HPDE6-E6E7 (cell line): ENCODE results near the gene IFFO2.

ENCODE experiments used
- DNase-seq: peaks from one replicate; pipeline ENCODE4 v3.0.0; 2011; ENCODE audit warnings: missing footprints; ENCODE audit errors: extremely low spot score

Gene IFFO2

DNA sequence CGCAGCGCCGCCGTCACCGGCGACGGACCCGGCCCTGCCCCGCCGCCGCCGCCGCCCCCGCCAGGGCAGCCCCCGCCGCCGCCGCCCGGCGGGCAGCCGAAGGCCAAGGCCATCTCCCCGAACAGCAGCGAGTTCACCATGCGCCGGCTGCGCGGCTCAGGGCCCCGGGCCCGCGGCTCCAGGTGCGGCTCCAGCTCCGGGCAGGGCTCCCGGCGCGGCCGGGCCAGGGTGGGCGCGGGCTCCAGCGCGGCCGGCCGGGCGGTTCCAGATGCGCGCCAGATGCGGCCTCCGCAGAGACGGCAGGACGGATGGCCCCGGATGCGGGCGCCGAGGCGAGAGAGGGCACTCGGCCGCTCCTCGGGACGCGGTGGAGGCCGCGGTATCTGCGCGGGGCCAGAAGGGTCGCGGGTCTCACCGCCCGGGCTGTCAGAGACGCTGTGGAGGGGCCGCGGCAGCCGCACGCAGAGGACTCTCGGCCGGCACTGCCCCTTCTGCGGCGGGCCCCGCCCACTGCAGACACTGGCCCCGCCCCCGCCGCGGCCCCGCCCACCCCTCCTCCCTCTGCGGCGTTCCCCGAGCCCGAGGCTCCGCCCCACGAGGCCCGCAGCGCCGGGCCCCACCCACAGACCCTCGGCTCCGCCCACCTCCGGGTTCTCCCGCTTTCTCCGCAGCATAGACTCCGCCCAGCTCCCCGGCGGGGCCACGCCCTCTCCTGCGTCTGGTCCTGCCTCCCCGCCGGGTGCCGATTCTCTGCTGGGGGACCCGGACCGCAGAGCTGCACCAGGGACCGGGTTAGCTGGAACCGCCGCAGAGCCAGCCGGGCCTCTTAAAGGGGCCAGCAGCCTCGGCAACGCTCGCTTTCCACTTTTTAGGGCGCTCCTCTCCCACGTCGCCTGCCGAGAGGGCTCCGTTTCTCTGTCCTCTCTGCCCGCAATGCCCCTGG is at the start of gene IFFO2:
TSS of gene IFFO2 (minus strand) at position 484 of the 943 bp plus-strand sequence. CDS start at position 140, 344 bp downstream.
- DNase-seq = peak; percentile 96

DNA sequence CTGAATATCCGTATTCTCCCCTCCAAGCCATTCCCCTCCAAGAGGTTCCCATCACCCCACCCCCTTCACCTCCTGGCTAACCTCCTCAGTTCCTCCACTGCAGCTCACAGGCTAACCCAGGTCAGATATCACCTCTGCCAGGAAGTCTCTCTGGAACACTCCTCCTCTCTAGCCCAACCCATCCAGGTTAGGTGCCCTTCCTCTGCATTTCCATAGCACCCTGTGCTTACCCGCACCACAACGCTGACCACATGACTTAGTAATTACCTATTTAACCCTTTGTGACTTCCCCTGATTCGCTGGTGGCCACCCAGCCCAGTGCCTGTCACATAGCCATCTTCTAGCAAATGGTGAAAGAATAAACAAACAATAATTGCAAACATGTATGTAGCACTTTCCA is 49.5 kb upstream of the IFFO2 start:
- DNase-seq = no peak

DNA sequence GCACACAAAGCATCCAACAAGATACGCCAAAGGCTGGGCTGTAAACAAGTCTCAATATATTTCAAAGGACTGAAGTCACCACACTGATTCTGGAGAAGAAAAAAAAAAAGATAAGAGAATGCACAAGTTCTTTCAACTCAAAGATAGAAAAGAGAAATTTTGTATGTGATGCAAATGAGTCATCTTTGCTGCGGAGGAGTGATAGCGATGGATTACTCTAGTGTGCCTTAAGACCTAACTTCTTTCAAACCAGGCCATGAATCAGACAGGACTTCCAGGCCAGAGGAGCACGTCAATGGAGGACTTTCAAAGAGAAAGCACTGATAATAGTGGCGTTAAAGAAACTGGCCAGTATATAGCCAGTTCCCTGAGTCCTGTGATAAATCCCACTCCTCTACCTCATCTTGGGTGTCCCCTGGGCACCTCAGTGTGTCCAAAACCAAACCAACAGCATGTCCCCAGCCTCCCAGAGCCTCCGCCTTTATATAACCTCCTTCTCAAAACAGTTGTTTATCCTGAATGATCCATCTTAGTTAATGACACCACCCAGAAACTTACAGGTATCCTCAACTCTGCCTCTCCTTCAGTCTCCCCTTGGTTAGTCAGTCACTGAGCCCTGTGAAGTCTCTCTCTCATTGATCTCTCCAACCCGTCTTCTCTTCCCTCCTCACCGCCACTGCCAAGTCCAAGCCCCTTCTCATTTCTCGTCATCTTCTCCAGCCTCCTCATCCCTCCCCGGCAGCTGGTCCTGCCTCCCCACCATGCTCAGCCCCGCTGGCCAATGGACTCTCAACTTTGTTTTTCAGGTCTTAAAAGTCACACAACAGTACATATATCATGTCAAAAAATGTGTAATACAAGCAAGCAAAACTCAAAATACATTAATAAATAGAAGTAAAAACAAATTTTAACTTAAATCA is 47.2 kb upstream of the IFFO2 start:
- DNase-seq = no peak

DNA sequence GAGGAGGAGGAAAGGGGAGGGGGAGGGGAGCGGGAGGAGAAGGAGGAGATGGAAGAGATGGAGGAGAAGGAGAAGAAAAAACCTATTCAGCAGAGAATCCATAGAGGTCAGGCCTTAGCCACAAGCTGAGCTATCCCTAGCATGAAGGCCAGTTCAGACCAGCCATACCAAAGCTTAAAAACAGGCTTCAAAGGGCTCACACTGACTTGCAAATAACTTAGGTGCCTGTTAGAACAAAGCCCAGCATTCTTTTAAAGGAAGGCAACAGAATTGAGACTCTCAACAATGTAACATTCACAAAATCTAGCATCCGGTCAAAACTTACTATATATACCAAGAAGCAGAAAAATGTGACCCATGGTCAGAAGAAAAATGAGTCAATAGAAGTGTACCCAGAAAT is 43.6 kb upstream of the IFFO2 start:
- no peak for DNase-seq

DNA sequence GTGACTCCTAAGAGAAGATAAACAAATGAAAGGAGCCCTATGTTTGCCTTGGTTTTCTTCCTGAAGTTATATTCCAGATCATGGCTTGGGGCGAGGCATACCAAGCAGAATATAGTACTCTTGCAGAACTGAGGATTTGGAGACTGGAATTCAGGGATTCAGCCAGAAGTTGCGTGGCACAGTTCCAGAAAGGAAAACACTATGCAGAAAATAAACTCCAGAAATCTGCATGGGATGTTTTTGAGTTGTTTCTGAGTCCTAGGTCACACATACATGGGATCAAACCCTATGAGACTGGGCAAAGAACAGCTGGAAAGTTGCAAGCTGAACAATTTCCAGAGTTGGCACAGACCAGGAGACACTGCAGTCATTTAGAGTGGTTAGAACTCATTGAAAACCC is 42.9 kb upstream of the IFFO2 start:
- DNase-seq = no peak

DNA sequence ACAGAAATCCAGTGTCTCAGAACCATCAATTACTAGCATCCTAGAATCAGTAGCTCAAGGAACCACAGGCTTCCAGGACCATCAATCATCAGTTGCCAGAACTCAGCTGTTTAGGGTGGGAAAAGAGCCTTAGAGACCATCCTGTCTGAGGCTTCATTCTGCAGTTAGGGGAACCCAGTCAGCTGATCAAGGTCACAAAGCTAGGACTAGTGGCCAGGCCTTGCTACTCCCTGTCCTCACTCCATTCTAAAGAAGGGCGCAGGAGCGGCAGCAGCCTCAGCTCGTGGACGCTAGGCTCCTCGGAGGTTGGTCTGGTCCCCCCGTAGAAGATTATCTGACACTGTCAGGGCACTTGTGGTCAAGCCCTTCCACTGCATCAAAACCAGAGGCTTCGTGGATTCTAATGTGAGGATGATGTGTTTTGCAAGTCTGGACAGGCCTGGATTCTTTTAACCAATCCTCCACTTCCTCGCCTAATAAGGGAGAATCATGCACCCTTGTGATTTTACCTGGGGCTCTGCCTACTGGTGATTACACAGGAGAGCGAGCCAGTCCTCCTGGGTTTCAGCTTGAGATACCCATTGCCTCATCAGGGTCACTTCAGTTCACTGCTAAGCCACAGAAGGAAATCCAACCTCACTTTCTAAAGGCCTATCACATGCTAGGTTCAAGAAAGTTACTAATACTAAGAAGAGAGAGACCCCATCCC is 41.7 kb upstream of the IFFO2 start:
- peak; percentile 87 for DNase-seq

DNA sequence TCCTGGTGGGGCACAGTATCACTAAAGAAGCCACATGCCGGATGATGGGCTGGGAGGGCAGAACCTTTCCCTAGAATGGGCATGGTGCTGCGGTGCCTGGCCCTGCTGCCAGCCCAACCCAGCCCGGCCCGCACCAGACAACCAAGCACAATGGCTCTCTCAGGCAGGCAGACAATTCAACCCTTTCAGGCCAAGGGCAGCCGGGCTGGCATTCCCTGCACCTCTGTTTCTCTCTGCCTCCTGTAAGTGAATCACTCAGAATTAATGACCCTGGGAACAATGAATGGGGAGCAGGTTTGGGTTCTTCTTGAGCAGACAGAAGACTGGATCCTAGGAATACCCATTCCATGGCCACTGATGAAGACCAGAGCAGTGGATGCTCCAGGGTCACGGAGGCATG is 41.0 kb upstream of the IFFO2 start:
- no peak for DNase-seq

DNA sequence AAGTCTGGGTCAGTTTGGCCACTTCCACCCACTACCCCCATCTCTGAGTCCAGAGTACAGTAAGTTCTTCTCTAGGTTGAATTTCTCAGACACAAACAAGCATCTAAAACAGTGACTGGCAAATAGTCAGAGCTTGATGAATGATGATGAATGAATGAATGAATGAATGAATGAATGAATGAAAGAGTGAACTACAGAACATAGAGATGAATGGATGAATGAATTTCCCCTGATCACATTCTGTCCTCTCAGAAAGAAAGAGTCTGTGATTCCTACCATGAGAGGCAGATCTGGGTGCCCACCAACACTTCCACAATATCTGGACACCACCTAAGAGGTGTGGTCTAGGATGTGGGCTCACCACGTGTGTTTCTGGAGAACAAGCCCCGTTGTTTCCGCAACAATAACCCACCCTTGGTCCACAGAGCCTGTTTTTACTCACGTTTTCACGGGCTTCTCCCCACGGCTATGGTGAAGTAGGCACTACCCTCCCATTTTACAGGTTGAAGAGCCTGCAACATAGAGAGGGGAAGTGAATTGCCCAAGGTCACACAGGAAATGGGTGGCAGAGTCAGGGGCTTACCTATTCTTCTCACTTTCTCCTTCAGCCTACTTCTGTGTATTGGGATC is 40.2 kb upstream of the IFFO2 start:
- DNase-seq = no peak

DNA sequence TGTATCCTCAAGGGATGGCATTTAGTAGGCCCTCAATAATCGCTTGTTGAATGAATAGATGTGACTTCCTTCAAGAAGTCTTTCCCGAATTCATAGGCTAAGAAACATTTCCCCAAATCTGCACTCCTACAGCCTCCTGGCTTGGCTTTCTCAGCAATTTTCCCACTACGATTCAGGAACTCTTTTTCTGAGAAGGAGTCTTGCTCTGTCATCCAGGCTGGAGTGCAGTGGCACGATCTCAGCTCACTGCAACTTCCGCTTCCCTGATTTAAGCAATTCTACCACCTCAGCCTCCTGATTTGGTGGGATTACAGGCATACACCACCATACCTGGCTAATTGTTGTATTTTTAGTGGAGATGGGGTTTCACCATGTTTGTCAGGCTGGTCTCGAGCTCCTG is 37.9 kb upstream of the IFFO2 start:
- DNase-seq = no peak

DNA sequence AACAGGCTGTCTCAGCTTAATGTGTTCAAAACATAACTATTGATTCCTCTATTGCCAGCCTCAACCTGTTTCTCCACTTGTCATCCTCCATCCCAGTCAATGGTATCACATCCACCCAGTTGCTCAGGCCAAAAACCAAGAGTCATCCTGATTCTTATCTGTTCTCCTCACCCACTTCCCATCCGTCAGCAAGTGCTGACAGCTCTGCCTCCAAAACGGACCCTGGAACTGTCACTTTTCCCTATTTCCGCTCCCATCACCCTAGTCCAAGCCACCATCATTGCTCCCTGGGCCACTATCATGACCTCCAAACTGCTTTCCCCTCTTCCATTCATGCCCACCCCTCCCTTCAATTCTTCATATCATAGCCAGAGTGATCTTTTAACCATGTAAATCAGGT is 36.2 kb upstream of the IFFO2 start:
- DNase-seq = no peak

DNA sequence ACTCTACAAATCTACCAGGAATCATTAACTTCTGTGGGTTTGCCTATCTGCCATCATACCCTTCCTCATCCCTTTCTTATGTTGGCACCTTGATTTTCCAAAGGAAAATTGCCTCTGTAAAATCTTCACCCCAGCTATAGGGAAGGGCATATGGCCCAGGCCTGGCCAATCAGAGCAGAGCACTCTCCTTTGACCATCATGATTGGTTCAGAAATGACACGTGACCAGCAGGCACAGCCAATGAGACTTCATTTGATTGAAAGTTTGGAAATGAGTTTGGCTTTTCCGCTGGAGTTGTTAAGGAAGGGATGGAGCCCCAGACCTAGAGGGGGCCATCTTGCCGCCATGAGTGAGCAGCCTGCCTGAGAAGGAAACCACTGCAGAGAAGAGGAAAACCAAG is 35.1 kb upstream of the IFFO2 start:
- DNase-seq = no peak

DNA sequence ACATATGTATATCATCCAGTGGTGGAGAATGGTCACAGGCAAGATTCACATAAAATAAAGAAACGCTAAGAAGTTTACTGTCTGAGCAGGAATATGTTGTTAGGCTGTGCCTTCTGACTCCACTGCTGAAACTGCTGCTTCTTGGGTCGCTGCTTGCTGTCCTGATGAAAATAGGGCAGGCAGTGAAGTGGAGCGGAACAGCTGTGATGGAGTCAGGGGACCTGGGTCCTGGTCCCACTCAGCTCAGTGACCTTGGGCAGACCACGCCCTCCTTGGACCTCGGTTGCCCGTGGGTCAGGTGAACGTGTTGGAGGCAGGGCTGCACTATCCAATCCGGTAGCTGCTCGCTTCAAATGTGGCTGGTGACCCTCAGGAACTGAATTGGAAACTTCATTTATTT is 33.4 kb upstream of the IFFO2 start:
- DNase-seq = no peak

DNA sequence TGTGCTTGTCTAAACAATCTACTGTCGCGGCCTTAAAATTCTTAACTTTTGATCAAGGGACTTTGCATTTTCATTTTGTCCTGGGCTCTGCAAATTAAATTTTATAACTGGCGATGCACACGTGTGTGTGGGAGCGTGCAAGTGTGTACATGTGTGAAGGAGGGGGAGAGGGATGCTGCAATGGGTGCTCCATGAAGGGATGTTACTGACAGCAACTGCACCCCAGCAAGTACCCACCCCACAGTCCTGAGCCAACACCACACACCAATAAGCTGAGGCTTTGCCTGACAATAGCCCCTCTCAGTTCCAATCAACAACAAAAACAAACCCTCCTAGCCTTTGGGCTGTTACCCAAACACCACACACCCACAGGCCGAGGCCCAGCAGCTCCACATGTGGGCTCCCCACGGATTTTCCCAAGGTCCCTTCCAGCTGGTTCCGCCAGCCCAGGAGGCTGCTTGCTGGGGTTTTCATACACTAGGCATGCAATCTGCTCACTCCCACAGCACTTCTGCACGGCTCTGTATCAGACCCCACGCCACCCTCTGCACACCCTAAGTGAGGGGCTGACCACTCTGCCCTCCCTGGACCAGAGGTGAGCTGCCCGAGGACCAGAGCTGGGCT is 32.8 kb upstream of the IFFO2 start:
- DNase-seq = no peak

DNA sequence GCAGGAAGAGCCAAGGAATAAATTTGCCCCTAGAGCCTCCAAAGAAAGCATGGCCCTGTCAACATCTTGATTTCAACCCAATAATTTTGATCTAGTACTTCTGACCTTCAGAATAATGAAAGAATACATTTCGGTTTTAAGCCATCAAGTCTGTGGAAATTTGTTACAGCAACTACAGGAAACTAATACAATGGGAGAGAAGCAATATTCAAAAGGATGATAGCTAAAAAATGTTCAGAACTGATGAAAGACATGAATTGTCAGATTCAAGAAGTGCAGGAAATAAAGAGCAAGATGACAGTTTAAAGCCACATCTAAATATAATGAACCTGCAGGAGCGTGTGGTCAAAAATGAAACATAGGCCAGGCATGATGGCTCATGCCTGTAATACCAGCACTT is 24.8 kb upstream of the IFFO2 start:
- no peak for DNase-seq

DNA sequence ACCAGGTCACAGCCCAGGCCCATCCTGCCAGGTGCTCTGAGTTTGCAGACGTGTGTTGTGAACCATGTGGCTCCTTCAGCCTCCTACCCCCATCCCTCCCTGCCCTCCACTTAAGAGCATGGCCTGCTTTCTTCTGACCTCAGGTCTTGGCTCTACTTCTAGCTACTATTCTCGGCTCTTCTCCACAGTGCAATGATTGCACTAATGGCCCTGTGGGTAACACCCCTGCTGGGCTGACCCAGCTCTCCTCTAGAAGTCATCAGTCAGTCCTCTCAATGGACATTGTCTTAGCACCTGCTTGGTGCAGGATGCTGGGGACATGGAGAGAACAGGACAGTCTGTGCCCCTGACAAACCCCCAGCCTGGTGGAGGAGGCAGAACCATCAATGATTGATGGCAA is 22.2 kb upstream of the IFFO2 start:
- DNase-seq = no peak

DNA sequence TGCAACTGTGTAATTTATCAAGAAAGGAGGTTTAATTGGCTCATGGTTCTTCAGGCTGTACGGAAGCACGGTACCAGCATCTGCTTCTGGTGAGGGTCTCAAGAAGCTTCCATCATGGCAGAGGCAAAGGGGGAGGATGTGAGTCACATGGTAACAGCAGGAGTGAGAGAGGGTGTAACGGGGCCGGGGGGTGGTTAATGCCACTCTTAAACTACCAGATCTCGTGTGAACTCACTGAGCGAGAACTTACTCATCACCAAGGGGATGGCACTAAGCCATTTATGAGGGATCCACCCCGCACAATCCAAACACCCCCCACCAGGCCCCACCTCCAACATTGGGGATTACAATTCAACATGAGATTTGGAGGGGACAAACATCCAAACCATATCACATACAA is 21.0 kb upstream of the IFFO2 start:
- DNase-seq = no peak

DNA sequence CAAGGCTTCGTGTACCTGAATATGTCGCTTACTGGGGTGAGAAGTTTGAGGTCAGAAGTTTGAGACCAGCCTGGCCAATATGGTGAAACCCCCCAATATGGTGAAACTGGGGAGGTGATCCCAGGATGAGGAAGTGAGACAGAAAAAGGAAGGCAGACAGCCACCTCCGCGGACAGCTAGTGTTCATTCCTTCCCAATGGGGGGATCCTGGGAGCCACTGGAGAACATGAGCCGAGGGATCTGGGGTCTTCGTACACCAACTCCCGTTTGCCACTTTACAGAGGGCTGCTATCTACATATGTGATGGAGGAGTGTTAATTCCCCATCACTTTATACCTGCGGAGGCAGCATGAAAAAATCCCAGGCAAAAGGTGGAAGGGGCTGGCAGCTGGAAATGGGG is 19.6 kb upstream of the IFFO2 start:
- DNase-seq = no peak

DNA sequence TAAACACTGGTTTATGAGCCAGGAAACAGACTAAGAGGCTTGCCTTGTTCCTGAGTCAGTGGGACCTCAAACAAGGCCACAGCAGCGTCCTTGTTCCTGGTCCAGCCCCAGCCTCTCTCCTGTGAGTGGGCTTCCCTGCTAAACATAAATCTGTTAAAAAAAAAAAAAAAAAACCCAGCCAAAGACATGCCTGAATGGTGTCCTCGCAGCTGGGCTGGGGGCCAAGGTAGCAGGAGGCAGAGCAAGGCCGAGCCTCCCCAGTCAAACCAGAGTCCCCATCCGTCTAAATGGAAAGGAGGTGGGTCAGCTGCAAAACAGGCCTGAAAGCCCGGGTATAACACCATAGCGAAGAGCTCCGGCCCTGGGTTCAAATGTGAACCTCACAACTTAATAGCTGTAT is 18.1 kb upstream of the IFFO2 start:
- no peak for DNase-seq

DNA sequence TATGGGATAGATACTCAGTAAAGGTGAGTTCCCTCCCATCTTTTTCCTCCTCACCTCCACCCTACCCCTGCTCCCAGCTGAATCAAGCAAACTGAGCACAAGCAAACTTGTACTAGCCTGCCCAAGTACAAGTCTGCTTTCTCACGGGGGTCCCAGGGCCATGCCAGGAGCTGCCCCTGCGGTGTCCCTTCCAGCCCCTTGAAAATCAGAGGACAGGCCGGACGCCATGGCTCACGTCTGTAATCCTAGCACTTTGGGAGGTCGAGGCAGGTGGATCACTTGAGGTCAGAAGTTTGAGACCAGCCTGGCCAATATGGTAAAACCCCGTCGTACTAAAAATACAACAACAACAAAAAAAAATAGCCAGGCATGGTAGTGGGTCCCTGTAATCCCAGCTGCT is 17.5 kb upstream of the IFFO2 start:
- no peak for DNase-seq

DNA sequence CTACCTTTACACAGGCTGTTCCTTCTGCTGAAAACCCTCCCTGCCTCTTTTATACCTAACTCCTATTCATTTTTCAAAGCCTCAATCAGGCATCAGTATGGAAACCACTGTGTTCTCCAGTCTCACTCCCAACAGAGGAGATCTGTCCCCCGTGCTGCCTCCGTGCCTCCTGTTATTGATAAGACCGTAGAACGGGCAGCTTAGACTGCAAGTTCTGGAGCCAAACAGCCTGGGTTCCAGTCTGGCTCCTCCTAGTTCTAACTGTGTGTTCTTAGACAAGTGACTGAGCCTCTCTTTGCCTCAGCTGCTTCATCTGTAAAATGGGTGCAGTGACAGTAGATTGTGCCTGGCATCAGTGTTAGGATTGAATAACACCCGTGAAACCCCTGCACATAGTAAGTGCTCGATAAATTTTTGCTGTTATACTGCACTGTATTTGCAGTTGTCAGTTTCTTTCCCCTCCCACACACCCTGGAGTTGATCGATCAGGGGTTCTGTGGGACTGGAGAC is 17.0 kb upstream of the IFFO2 start:
- DNase-seq = no peak

DNA sequence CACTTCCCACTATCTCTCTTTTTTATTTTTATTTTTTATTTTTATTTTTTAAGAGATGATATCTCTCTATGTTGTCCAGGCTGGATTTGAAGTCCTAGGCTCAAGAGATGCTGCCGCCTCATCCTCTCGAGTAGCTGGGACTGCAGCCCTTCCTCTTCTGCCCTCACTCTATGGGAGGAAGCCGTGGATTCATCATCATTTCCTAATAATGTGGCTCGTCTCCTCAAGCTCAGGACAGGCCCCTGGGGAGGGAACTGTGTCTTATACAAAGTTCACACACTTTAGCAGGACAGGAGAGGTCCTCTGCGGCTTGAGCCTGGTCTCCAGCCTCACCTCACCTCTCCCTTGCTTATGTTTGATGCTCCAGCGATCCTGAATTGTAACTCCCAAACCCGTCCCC is 16.5 kb upstream of the IFFO2 start:
- no peak for DNase-seq
